Activated effector memory CD4-positive, alpha-beta T cell treated with Interleukin-2 at 50 U/mL for 16 hours (primary cell): Measurements from ENCODE around the gene PDZD8.

Source experiments
- DNase-seq: peaks from one replicate; pipeline ENCODE4 v3.0.0-alpha.2; 2020

The PDZD8 gene

GRCh38 chr10:117375360-117376178, at the start of gene PDZD8:
Gene PDZD8 (minus strand): TSS chr10:117375440. CDS start chr10:117375227, 213 bp downstream.
- peak; percentile 87 for DNase-seq

DNA sequence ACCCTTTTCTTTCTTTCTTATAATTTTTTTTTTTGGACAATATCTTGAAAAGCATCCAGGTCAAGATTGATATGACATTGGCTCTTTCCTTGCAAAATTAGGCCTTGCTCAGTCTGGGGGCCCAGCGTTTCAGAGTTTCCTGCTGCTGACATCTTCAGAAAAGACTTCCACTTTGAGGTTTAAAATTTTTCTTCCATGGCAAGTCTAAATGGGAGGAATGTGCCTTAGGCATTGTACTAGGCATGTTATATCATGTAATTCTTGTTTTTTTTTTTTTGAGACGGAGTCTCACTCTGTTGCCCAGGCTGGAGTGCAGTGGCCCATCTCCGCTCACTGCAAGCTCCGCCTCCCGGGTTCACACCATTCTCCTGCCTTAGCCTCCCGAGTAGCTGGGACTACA, 48.9 kb upstream of the PDZD8 start:
- DNase-seq = no peak

GRCh38 chr10:117421985-117422384, 46.7 kb upstream of the PDZD8 start:
- no peak for DNase-seq

- no peak for DNase-seq
Observed at GRCh38 chr10:117420768-117421167, 45.5 kb upstream of the PDZD8 start.

DNA sequence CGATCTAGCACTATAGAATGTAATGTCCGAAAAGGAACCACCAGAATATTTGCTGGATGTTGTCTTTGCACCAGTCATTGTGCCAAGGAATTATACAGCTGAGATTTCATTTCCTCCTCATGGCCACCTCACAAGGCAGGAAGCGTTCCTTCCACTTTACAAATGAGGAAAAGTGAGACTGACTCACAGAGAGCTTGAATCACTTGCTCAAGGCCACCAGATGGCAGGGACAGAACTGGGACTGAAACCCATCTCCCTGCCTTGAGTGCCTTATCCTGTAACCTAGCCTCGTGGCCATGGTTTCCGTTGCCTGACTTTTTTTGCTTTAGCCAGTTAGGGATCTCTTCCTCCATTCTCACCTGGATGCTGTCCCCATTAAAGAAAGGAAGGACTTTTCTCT, 44.7 kb upstream of the PDZD8 start:
- no peak for DNase-seq

DNA sequence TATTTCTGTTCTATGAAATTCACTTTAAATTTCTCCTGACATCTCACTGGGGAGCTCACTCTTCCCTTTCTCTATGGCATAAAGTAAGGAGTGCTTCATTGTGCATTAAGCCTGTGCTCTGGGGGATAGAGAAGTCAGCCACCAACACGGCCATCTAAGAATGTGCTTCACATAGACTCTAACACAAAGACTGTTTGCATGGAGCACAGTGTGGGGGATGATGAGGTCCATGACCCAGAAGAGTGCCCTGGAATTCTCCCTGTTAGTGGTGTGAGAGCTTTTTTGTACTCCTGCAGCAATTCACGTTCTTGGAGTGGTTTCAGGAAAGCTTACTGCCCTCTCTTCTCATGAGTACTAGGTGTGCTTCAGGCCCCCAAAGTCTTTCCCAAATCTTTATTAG, 43.9 kb upstream of the PDZD8 start:
- no peak for DNase-seq

GRCh38 chr10:117418121-117418520, 42.9 kb upstream of the PDZD8 start:
- no peak for DNase-seq

DNA sequence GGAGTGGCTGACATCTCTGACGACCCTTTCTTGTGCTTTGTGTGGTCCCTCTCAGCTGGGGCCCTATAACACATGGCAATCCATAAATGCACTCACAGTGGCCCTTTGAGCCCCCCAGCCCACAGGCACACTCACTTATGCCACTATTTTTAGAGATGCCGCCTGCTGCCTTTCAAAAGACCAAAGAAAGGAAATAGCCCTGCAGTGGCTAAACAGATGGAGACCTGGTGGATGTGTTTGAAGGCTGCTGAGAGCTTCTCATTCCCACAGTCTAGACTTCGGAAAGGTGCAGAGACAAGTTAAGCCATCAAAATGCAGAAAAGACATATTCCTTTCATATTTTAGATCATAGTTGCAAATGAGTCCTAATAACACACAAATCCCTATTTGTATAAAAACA, 42.0 kb upstream of the PDZD8 start:
- DNase-seq = no peak

GRCh38 chr10:117413928-117414618, 38.8 kb upstream of the PDZD8 start:
- DNase-seq = no peak

- DNase-seq = no peak
Observed at GRCh38 chr10:117412469-117413010, 37.3 kb upstream of the PDZD8 start.

DNA sequence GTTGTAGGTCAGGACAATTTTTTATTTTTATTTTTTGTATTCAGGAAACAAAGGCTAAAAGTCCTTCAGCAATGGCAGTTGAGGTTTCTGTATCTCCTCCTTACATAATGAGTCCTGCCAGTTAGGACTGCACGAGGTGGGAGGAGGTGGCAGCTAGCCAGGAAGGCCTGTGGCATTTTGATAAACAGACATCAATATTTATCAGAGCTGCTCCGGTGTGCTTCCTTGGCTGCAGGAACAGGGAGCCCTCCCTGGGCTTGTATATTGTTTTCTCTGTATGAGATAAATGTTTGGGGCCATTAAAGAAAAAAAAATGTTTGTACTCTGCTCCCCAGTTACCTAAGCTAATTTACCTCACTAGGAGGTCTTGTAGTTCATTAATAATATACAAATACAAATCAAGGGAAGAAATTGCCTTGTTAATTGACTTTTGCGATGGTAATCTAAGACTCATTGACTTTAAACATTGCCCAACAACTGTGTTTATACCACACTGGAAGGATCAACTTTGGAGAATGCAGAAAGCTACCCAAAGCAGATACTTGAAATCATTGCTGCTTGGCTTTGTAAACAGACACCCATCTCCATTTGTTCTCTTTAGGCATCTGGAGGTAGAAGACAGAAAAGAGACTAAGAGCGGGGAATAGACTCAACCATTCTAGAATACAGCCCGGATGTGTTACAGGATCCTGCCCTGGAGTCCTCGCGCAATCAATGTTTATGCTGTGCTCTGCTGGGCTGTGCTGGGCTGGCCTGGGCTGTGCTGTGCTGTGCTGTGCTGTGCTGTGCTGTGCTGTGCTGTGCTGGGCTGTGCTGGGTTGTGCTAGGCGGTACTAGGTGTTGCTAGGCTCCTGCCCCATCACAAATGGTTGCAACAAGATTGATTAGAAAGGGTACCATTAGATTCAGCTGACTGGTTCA, 36.5 kb upstream of the PDZD8 start:
- no peak for DNase-seq

- DNase-seq = no peak
Observed at GRCh38 chr10:117410557-117410956, 35.3 kb upstream of the PDZD8 start.

- no peak for DNase-seq
Observed at GRCh38 chr10:117409549-117410305, 34.5 kb upstream of the PDZD8 start.

- no peak for DNase-seq
Observed at GRCh38 chr10:117408436-117409384, 33.5 kb upstream of the PDZD8 start.

GRCh38 chr10:117405730-117406129, 30.5 kb upstream of the PDZD8 start:
- DNase-seq = no peak

- no peak for DNase-seq
Observed at GRCh38 chr10:117400329-117400728, 25.1 kb upstream of the PDZD8 start.

GRCh38 chr10:117399341-117400196, 24.3 kb upstream of the PDZD8 start:
- DNase-seq = no peak

DNA sequence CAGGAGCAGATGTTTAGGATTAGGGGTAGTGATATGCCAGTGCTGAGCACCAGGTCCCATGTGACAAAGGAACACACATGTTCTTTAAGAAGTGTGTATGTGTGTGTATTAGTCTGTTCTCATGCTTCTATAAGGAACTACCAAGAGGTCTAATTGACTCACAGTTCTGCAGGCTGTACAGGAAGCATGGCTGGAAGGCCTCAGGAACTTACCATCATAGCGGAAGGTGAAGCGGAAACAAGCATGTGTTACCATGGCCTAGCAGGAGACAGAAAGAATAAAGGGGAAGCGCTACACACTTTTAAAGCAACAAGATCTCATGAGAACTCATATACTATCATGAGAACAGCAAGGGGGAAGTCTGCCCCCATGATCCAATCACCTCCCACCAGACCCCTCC, 22.8 kb upstream of the PDZD8 start:
- no peak for DNase-seq

- DNase-seq = no peak
Observed at GRCh38 chr10:117391436-117392205, 16.4 kb upstream of the PDZD8 start.
